ENCODE results near the gene MYO1E.

Gene MYO1E

DNA sequence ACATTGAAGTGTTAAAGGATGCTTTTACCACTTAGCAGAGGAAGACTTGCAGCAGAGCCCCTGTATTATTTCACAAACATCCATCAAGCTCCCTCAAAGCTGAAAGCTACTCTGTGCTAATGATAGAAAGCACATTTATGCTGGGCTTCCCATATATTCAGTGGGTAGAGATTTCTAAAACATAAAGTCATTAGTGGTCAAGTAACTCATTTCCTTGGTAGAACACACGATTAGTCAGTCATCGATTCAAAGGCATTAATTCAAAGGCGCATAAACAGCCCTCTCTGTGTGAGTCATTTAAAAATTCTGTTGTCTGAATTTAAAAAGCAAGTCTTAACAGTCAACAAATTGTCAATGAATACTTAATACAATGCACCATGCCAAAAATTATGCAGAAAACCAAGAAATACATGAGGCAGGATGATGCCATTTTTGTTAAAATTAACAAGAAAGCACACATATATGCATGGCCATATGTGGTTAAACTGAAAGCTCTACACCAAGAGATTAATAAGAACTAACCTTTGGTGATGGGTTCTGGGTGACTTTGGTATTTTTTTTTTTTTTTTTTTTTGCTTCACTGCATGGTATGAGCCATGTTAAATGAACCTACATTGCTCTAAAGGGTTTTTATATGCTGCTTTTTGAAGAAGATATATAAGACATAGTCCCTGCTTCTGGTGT is 104.4 kb downstream of the MYO1E start:
- H3K4me2 ChIP-seq (ENCODE audit: low read length), result no peak overlapping the region
- H4K20me1 ChIP-seq (ENCODE audit: control insufficient read depth, insufficient read depth, low read depth, low read length), result no peaks in the 10 kb centered on the region
- no peak overlapping the region for H3K4me3 ChIP-seq (ENCODE audit: low read length)
- no peak overlapping the region for H3K27ac ChIP-seq (ENCODE audit: low read depth, low read length)
- no peaks in the 10 kb centered on the region for H3K9me3 ChIP-seq (ENCODE audit: control insufficient read depth, insufficient read depth, low read length)
- H3K79me2 ChIP-seq (ENCODE audit: control insufficient read depth, low read length), result no peaks in the 10 kb centered on the region; the same call in 1 of the 2 replicates
- H3F3A ChIP-seq (ENCODE audit: control insufficient read depth, insufficient read depth), result no peaks in the 10 kb centered on the region
- no peaks in the 10 kb centered on the region for H3K9me2 ChIP-seq (replicated peaks; ENCODE audit: control insufficient read depth, low read length)
- H3K36me3 ChIP-seq (ENCODE audit: control insufficient read depth, low read length), result no peaks in the 10 kb centered on the region
- H3K4me1 ChIP-seq (ENCODE audit: control insufficient read depth, low read length), result peaks cover 22% of the 10 kb centered on the region
- no peaks in the 10 kb centered on the region for H3K27me3 ChIP-seq (ENCODE audit: control insufficient read depth, low read length)
- no peak for TF ChIP-seq EZH2phosphoT487 (IDR thresholded peaks at IDR 0.05; ENCODE audit: borderline replicate concordance, low read length)
- TF ChIP-seq, protein P1, sequence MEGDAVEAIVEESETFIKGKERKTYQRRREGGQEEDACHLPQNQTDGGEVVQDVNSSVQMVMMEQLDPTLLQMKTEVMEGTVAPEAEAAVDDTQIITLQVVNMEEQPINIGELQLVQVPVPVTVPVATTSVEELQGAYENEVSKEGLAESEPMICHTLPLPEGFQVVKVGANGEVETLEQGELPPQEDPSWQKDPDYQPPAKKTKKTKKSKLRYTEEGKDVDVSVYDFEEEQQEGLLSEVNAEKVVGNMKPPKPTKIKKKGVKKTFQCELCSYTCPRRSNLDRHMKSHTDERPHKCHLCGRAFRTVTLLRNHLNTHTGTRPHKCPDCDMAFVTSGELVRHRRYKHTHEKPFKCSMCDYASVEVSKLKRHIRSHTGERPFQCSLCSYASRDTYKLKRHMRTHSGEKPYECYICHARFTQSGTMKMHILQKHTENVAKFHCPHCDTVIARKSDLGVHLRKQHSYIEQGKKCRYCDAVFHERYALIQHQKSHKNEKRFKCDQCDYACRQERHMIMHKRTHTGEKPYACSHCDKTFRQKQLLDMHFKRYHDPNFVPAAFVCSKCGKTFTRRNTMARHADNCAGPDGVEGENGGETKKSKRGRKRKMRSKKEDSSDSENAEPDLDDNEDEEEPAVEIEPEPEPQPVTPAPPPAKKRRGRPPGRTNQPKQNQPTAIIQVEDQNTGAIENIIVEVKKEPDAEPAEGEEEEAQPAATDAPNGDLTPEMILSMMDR (IDR thresholded peaks at IDR 0.05; ENCODE audit: low read depth, low read length, poor library complexity, severe bottlenecking), result no peak

DNA sequence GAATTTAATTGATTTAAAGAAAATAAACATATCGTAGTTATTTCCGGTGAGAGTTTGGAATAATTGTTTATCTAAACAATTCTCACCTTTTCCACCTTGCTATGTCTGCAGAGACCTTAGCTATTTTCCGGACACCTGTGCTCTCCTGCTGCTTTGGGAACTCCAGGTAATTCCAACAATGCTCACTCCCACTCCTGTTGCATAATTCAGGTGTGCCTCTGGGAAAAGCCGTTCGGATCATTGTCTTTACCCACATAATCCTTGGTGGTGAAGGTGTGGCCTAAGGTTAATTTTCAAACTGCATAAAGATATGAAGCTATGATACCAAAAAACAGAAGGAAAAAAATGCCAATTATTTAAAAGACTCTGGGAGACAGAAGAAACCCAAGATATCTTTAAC is 106.6 kb downstream of the MYO1E start:
- Histone ChIP-seq H3K4me1 (ENCODE audit: control insufficient read depth, low read length) (peaks cover 36% of the 10 kb centered on the region), H3K9me3 (ENCODE audit: control insufficient read depth, insufficient read depth, low read length) (no peaks in the 10 kb centered on the region), H3K4me3 (ENCODE audit: low read length) (no peak overlapping the region), H3K36me3 (ENCODE audit: control insufficient read depth, low read length) (no peaks in the 10 kb centered on the region), H3K4me2 (ENCODE audit: low read length) (no peak overlapping the region), H4K20me1 (ENCODE audit: control insufficient read depth, insufficient read depth, low read depth, low read length) (no peaks in the 10 kb centered on the region), H3K9me2 (replicated peaks; ENCODE audit: control insufficient read depth, low read length) (no peaks in the 10 kb centered on the region), H3K27ac (ENCODE audit: low read depth, low read length) (no peak overlapping the region), H3F3A (ENCODE audit: control insufficient read depth, insufficient read depth) (no peaks in the 10 kb centered on the region), H3K79me2 (ENCODE audit: control insufficient read depth, low read length) (no peaks in the 10 kb centered on the region), H3K27me3 (ENCODE audit: control insufficient read depth, low read length) (no peaks in the 10 kb centered on the region)
- no peak for TF ChIP-seq EZH2phosphoT487 (IDR thresholded peaks at IDR 0.05; ENCODE audit: borderline replicate concordance, low read length)
- TF ChIP-seq, protein P1 (IDR thresholded peaks at IDR 0.05; ENCODE audit: low read depth, low read length, poor library complexity, severe bottlenecking), result no peak

DNA sequence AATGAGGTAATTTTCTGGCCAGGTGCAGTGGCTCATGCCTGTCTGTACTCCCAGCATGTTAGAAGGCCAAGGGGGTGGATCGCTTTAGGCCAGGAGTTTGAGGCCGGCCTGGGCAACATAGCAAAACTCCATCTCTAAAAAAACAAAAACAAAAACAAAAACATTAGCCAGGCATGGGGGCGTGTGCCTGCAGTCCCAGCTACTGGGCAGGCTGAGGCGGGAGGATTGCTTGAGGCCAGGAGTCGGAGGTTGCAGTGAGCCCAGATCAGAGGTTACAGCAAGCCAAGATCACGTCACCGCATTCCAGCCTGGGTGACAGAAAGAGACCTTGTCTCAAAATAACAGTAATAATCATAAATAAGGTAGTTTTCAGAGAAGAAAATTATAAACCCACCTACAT is 110.4 kb downstream of the MYO1E start:
- H3K79me2 ChIP-seq (ENCODE audit: control insufficient read depth, low read length), result no peaks in the 10 kb centered on the region
- H3F3A ChIP-seq (ENCODE audit: control insufficient read depth, insufficient read depth), result peaks cover 2% of the 10 kb centered on the region
- no peak overlapping the region for H3K4me3 ChIP-seq (ENCODE audit: low read length)
- no peaks in the 10 kb centered on the region for H3K9me2 ChIP-seq (replicated peaks; ENCODE audit: control insufficient read depth, low read length)
- peaks cover 42% of the 10 kb centered on the region for H3K4me1 ChIP-seq (ENCODE audit: control insufficient read depth, low read length)
- H4K20me1 ChIP-seq (ENCODE audit: control insufficient read depth, insufficient read depth, low read depth, low read length), result no peaks in the 10 kb centered on the region
- no peaks in the 10 kb centered on the region for H3K9me3 ChIP-seq (ENCODE audit: control insufficient read depth, insufficient read depth, low read length)
- H3K36me3 ChIP-seq (ENCODE audit: control insufficient read depth, low read length), result no peaks in the 10 kb centered on the region
- no peak overlapping the region for H3K4me2 ChIP-seq (ENCODE audit: low read length)
- no peak for TF ChIP-seq EZH2phosphoT487 (IDR thresholded peaks at IDR 0.05; ENCODE audit: borderline replicate concordance, low read length)
- TF ChIP-seq, protein P1 (IDR thresholded peaks at IDR 0.05; ENCODE audit: low read depth, low read length, poor library complexity, severe bottlenecking), result no peak
- H3K27ac ChIP-seq (ENCODE audit: low read depth, low read length), result no peak overlapping the region
- no peaks in the 10 kb centered on the region for H3K27me3 ChIP-seq (ENCODE audit: control insufficient read depth, low read length)
